ENCODE data around the gene PLA2G4B.

- TF ChIP-seq POLR2A (IDR thresholded peaks at IDR 0.05) (no peak), CTCF (IDR thresholded peaks at IDR 0.05) (no peak)
These were observed 17.7 kb upstream of the PLA2G4B start for GRCh38 chr15:41820791-41821423.
